GM19023 (cell line): ENCODE measurements around the gene RNF144A.

Experiments used
- ATAC-seq: cut with Tn5 transposase; IDR thresholded peaks from one replicate; pipeline ENCODE4 v1.9.1; 2021; ENCODE audit warnings: mild to moderate bottlenecking, moderate library complexity; ENCODE audit not compliant: unreplicated experiment

The RNF144A gene

GRCh38 chr2:6945087-6945813 lies 28.0 kb downstream of the RNF144A start:
- peak; percentile 77 for ATAC-seq

DNA sequence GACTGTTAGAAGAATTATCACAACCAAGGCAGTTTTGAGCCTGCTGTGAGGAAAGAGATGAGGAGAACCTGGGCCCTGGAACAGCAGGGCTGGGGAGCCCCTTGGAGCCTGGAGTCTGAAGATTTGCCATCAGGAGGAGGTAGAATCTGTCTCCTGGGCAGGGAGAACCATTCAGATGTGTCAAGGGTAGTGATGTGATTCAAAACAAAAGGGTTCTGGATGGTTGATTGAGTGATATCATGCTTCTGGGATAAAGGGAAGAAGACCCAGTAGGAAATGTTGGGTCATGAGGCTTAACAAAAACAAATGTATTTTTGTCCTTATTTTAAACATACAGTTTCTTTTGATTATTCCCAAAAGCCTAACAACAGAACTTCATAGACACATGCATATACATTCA lies 28.6 kb downstream of the RNF144A start:
- ATAC-seq = peak; percentile 1

- no peak for ATAC-seq
Observed at GRCh38 chr2:6946722-6947121, 29.5 kb downstream of the RNF144A start.

DNA sequence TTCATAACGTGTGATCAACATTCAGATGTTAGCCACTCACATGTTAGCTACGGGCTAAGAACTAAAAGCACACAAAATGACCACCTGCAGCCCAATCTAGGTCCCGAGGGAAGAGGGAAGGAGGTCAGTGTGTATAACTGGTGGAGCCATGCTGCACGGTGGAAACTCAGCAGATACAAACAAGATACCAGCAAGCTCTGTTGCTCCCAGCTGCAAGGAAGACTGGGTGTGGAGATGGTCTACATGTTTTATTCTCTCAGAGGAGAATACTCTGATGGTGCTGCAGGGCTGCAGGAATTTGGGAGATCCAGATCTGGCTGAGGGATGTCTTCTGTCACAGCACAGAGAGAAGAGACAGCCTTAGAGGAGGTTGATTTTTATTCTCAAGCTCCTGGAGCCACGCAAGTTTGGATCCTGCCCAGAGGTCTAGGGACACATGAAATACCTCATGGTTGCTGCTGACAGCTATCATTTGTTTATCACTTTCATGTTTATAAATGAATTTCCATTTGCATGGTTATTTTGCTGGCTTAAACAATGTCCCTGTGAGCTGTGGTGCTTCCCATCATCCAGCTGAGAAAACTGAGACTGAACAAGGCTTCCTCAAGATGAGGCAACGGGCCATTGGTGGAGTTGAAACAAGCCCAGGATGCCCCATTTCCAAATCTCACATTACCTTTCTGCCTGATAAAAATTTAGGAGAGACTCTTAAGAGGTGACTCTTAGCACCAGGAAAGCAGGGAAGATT lies 30.9 kb downstream of the RNF144A start:
- no peak for ATAC-seq

- no peak for ATAC-seq
Observed at GRCh38 chr2:6948677-6949351, 31.6 kb downstream of the RNF144A start.

- ATAC-seq = no peak
Observed at GRCh38 chr2:6951046-6951445, 33.8 kb downstream of the RNF144A start.

GRCh38 chr2:6952101-6952500 lies 34.9 kb downstream of the RNF144A start:
- ATAC-seq = no peak

DNA sequence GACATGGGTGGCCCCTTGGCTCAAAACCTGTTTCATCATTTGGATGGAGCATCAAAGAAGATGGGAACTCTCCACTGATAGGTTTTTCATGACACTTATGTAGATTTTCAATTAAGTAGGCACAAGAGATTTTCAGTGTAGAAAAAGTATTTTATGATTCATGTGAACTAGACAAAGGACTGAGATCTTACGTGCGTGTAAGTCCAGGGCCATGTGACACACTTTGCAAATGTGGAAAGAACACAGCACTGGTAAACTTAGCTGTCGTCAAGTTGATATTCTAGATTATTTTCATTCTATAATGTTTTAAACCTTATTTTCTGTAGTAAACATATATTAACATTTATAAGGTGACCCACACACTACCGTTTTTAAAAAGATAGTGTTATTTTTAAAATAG lies 37.4 kb downstream of the RNF144A start:
- ATAC-seq = no peak

- no peak for ATAC-seq
Observed at GRCh38 chr2:6955511-6956136, 38.4 kb downstream of the RNF144A start.

- no peak for ATAC-seq
Observed at GRCh38 chr2:6956566-6956965, 39.4 kb downstream of the RNF144A start.

- ATAC-seq = no peak
Observed at GRCh38 chr2:6957031-6957714, 40.0 kb downstream of the RNF144A start.

DNA sequence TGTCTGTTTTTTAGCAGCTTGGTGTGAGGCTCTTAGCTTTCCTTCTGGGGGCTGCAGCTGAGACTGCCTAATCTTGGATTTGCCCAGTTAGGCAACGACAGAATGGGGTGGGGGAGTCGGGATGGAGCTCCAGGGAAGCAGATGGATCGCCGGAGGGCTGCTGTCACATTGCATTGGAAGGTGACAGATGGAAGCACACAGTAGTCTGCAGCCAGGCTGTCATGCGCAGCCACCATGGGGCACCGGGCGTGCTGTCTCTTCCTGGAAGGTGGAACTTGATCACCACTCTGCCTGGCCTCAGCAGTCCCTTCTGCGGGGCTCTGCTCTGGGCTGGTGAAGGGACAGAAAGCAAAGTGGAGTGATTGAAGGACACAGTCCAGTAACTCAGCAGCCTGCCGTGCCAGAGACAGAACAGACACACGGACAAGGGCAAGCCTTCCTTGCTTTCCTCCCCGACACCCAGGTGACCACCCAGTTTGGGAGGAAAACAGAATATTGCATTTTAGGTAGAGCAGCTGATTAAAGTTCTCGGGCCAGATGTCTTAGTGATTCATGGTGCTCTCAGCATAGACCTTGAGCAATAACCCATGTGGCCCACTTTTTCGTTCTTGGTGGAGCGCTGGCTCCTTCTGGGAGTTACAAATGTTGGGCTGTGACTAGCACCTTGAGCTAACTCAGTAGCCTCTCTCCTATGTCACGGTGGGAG lies 40.9 kb downstream of the RNF144A start:
- no peak for ATAC-seq

DNA sequence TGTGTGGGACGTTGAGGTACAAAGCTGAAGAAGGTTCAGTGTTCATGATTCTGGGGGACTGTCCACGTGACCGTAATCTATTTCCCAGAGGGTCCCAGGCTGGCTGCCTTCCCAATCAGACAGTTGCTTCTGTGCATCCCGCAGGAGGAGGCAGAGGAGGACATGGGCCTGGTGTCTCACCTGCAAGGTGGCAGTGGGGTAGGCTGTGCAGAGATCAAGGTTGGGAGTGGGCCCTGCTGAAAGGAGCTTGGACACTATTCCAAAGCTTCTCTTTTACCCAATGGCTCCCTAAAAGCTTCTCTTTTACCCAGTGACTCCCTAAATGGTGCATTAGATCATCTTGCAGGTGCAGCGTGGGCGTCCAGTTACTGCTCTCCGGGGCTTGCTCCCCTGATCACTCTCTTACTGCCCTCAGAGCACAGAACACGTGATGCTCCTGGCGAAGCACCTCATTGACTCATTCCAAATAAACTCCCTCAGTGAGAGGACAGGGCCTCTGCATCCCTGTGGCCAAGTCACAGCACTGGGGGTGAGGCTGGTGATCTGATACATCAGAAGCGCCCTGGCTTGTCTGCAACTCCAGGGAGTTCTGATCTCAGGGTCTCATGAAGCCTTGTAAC lies 41.5 kb downstream of the RNF144A start:
- no peak for ATAC-seq

DNA sequence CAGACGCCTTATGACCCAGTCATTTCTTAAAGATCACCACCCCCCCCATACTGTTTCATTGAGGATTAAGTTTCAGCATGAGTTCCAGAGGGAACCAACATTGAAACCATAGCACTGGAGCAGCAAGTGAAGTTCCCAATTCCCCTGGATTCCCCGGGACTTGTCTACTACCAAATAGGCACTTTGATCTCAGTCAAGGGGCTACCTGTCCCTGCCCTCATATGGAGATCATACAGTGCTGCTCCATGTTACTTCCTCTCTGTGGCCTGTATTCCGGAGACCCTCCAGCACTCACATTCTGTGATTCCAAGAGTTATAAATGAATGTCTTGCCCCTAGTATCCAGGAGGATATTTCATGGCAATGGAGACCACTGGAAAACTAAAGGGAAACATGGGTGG lies 42.5 kb downstream of the RNF144A start:
- no peak for ATAC-seq

DNA sequence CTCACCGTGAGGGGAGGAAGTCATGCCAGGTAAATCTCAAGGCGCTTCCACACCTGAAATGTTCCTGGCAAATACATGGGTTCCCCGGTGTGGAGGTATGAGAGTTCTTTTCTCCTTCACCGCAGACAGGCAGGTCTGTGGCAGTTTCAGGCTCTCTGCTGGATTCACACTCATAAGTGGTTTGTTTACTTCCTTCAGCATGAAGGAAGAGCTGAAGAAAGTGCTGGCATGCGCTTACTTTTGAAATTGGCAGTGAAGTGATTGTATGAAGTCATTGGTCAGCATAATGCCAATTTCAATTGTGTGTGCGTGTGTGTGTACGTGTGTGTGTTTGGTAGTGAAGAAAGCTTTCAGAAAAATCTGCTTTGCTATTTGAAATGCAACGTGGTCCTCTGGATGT lies 43.4 kb downstream of the RNF144A start:
- no peak for ATAC-seq

DNA sequence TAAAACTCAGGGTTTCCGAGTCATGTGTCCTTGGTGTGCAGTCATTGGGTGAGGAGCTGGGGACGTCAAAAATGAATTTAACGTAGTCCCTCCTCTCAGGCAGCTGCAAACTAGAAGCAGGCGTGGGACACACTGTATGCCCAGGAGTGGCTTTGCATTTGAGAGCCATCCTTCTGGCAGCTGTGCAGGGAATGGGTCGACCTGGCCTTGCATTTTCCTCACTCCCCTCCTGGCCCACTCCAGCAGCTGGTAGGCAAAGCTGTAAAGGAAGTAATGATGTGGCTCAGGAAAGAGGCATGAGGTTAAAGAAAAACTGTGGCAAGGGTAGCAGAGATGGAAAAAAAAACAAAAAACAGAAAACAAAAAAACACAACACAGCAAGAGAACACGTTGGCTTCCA lies 46.5 kb downstream of the RNF144A start:
- ATAC-seq = no peak

DNA sequence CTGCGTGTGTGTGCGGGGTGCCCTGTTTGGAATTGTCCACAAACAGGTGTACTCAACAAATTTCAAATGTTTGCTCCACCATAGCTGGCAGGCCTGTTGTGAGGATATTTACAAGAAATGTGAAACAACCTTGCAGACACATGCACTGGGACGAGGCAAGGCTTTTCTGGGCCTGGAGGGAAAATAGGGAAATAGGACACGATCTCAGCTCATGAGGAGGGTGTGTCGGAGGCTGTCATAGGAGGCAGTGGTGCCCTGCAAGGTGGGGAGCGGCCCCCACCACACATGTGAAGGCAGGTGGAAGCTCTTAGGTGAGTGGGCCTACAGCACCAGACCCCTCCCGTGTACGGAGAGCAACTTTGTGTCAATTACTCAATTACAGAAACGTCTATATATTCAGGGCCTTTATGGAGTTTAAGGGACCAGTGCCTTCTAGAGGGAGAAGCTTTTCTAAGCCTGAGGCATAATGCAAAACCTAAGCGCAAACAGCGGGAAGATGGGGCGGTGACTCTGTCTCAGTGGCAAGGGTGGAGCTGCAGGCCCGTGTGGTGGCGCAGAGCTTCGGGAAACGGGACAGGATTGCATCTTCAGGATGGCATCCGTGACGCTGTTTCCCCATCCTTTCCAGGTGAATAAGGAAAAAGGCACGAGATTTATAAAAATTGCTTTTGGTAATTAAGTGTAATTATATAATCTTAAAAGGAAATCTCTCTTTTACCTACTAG lies 48.0 kb downstream of the RNF144A start:
- ATAC-seq = no peak

GRCh38 chr2:6966446-6966940 lies 49.3 kb downstream of the RNF144A start:
- ATAC-seq = no peak

- no peak for ATAC-seq
Observed at GRCh38 chr2:6967301-6967700, 50.1 kb downstream of the RNF144A start.
